Activated gamma-delta T cell treated with anti-CD3 and anti-CD28 coated beads, Interleukin-2, amount 50 U/mL, for 16 hours (primary cell): ENCODE results near the gene C2CD2L.
"Not testable (repeated sequence)": the region's sequence is repeated elsewhere in the genome, so short reads cannot be mapped to it uniquely, and the experiment has no call there.

ENCODE experiments used
- DNase-seq: peaks from one replicate; pipeline ENCODE4 v3.0.0-alpha.2; 2020; ENCODE audit warnings: low read depth

Gene C2CD2L

DNA sequence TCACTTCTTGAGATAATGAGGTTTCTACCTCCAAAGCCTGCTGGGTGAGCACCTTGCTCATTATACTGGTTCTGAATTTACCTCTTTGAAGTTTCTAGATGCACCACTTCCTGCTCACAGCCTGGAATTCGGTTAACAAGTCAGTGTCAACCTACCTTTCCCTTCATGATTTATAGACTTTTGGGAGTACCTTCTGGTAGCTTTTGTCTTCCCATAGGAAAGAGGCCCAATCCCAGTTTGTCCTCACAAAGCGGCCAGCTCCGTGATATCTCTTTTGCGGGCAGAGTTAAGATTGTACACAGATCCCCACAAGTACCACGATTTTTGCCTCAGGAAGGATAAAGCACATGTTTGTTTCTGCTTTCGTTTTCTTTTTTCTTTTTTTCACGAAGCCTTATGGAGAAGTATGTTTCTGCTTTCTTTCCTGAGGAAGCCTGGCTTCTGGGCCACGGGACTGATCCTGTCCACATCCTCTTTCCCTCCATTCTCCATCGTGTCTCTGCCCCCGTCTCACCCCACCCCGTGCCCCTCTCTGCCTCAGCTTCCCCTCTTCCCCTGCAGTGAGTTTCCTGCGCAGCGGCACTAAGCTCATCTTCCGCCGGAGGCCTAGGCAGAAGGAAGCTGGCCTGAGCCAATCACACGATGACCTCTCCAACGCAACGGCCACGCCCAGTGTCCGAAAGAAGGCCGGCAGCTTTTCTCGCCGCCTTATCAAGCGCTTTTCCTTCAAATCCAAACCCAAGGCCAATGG, 8.5 kb downstream of the C2CD2L start:
- no peak for DNase-seq

GRCh38 chr11:119116235-119116594, 9.1 kb downstream of the C2CD2L start:
- no peak for DNase-seq

- no peak for DNase-seq
Measured at GRCh38 chr11:119116601-119117000, 9.5 kb downstream of the C2CD2L start.

DNA sequence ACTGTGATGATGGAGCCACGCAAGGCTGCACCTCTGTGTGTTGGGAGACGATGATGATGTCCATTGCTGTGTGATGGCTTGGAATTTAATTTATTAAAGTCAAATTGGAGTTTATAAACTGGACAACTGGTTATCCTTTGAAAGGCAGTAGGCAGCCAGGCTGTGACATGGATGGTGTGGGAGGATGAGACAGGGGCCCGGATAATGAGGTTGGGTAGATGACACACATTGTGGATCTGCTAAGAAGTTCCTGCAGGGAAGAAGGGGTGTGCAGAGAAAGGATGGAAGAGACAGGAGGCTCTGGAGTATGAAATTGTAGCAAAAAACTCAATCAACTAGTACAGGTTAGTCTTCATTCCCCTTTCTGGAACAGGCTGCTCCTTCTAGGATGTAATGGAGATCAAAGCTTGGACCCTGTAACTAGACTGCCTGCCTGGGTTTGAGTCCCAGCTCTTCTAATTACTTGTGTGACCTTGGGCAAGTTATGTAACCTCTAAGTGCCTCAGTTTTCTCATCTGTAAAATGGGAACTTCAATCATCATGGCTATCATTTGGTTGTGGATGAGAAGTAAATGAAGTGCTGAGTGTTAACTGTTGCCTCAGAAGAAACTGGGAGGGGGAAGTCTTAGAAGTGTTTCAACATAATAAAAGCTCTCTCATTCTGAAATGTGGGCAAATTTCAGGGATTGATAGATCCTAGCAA, 10.0 kb downstream of the C2CD2L start:
- no peak for DNase-seq

- no peak for DNase-seq
Measured at GRCh38 chr11:119118227-119118626, 11.1 kb downstream of the C2CD2L start.

GRCh38 chr11:119118946-119119345, 11.8 kb downstream of the C2CD2L start:
- DNase-seq, result no peak

- DNase-seq, result no peak
Measured at GRCh38 chr11:119120639-119121007, 13.5 kb downstream of the C2CD2L start.

- DNase-seq, result peak; percentile 100
Measured at GRCh38 chr11:119121008-119121810, 14.1 kb downstream of the C2CD2L start, which contains the start of gene HINFP. Gene HINFP (plus strand): TSS chr11:119121580. CDS start chr11:119126945, 5,365 bp downstream.

DNA sequence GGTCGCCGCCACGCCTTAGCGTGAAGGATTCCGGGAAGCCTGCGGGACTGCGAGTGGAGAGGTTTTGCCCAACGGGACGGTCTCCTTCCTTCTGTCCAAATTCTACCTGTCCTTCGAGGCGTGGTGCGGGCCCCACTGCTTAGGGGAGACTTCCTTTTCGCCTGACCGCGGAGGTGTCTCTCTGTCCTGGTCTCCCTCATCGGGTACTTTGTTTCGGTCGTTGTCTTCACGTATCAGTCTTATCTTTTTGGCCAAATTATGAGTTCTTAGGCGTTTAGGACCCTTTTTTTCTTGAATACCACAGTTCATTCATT, 14.6 kb downstream of the C2CD2L start:
- no peak for DNase-seq

GRCh38 chr11:119125821-119126220, 18.7 kb downstream of the C2CD2L start:
- no peak for DNase-seq

DNA sequence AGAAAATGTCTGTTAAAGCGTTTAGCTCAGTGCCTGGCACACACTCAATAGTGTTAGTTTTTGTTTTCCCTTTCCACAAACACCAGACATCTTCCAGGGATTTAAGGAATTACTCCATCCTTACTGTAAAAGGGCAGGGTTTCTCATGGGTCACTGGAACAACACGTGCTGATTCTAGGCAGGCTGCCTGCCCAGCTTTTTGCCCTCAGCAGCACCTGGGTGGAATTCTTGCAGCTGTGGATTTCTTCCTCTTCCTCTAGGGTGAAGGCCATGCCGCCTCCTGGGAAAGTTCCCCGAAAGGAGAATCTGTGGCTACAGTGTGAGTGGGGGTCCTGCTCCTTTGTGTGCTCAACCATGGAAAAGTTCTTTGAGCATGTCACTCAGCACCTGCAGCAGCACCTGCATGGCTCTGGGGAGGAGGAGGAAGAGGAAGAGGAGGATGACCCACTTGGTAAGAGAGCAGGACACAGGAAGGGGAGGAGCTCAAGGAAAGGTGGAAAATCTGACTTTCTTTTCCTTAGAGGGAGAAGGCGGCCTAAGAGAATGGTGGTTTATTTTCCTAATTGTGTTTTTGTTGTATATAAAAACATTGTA, 19.6 kb downstream of the C2CD2L start:
- no peak for DNase-seq

- no peak for DNase-seq
Measured at GRCh38 chr11:119130662-119131061, 23.5 kb downstream of the C2CD2L start.

- no peak for DNase-seq
Measured at GRCh38 chr11:119134389-119134978, 27.3 kb downstream of the C2CD2L start.

DNA sequence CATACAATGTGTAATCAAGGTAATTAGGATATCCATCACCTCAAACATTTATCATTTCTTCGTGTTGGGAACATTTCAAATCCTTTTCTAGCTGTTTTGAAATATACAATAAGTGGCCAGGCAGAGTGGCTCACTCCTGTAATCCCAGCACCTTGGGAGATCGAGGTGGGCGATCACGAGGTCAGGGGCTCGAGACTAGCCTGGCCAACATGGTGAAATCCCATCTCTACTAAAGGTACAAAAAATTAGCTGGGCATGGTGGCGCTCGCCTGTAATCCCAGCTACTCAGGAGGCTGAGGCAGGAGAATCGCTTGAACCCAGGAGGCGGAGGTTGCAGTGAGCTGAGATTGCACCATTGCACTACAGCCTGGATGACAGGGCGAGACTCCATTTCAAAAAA, 32.1 kb downstream of the C2CD2L start:
- DNase-seq, result not testable (repeated sequence)

GRCh38 chr11:119144825-119145486, 37.8 kb downstream of the C2CD2L start:
- DNase-seq, result no peak

GRCh38 chr11:119145551-119145950, 38.4 kb downstream of the C2CD2L start:
- DNase-seq, result no peak

GRCh38 chr11:119147604-119148333, 40.6 kb downstream of the C2CD2L start:
- no peak for DNase-seq

DNA sequence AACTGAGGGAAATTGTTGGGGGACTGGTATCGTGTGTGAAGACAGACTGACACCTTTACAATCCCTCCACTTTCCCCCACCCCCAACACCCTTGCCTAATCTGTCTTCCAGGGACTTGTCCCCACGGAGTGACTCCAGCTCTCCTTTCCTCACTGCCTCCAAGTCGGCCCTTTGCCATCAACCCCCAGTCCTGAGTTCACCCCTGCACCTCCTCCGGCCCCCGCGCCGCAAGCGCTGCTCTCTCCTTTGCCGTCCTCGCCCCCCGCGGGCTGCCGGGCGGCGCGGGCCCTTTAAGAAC, 41.5 kb downstream of the C2CD2L start:
- no peak for DNase-seq

DNA sequence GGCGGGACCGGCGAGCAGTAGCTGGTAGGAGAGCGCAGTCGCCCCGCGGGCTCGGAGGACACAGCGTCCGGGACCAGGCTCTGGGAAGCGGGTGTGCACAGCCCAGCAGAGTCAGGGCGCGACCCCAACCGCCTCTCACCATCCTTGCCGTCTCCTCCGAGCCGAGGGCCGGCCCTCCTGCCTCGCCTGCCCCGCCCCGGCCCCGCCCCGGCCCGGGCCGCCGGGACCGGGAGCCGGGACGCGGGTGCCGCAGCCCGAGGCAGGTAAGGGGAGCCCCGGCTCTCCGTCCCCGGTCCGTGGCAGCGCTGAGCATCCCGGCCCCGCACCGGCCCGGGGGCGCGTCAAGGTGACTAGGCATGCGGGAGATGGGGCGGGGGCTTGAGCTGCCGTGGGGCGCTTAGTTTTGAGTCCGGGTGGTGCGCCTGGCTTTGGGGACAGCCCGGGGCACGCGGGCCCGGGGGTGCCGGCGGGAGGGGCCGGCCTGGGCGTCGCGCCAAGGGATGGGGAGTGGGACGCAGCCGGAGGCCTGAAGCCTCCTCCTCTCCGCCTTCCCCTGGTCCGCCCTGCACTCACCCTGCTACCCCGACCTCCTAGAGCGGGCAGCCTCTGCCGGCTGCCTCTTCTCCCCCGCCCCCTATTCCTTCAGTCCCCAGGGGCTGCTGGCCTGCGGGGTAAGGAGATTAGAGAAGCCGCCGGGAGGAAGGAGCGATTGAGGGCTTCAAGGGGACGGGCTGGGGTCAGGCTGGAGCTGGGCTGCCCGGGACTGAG, 42.1 kb downstream of the C2CD2L start, which contains the start of gene ABCG4:
TSS of gene ABCG4 (plus strand) at position 35 of the 768 bp plus-strand sequence. CDS start 914 bp downstream, outside the sequence.
- DNase-seq, result no peak

DNA sequence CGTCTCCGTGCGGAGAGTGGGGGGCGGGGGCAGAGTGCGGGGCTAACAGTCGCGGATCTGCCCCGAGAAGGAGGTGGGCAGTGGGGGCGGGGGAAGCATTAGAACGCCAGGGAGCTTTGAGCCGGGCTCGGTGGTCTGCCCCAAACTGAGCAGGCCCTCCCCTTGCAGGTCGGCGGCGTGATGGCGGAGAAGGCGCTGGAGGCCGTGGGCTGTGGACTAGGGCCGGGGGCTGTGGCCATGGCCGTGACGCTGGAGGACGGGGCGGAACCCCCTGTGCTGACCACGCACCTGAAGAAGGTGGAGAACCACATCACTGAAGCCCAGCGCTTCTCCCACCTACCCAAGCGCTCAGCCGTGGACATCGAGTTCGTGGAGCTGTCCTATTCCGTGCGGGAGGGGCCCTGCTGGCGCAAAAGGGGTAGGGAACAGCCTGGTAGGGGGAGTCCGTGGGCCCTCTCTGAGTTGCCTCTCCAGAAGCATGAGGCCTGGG, 42.7 kb downstream of the C2CD2L start:
- no peak for DNase-seq
